Measurements from ENCODE around the gene LRIT1.

DNA sequence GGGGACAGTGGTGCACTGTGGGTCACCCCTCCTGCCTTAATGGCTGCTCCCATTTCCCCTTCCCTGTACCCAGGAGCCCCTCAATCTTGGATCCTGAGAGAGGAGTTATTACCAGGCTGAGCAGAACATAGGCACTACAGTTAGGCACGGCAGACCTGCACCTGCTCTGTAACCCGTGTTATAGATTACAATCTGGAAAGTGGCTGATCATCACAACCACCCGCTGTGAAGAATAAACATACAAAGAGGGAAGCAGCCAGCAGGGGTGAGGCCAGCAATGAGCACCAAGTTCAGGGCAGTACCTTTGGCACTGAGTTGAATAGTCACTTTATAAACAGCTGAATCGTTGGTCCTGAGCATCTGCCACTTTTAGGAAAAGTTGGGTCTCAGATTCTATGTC, 45.3 kb downstream of the LRIT1 start:
- TF ChIP-seq, protein P1, sequence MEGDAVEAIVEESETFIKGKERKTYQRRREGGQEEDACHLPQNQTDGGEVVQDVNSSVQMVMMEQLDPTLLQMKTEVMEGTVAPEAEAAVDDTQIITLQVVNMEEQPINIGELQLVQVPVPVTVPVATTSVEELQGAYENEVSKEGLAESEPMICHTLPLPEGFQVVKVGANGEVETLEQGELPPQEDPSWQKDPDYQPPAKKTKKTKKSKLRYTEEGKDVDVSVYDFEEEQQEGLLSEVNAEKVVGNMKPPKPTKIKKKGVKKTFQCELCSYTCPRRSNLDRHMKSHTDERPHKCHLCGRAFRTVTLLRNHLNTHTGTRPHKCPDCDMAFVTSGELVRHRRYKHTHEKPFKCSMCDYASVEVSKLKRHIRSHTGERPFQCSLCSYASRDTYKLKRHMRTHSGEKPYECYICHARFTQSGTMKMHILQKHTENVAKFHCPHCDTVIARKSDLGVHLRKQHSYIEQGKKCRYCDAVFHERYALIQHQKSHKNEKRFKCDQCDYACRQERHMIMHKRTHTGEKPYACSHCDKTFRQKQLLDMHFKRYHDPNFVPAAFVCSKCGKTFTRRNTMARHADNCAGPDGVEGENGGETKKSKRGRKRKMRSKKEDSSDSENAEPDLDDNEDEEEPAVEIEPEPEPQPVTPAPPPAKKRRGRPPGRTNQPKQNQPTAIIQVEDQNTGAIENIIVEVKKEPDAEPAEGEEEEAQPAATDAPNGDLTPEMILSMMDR (IDR thresholded peaks at IDR 0.05): no peak
- no peak for TF ChIP-seq EP300 (IDR thresholded peaks at IDR 0.05)

All from ovary (tissue), 3 donors.